DND-41 (cell line): ENCODE results near the gene TLR5.

Experiments
- CTCF ChIP-seq: IDR thresholded peaks from 2 replicates; pipeline ENCODE4 v1.5.1; 2012; ENCODE audit warnings: borderline replicate concordance, low read length, moderate library complexity, mild to moderate bottlenecking; ENCODE audit not compliant: poor library complexity, severe bottlenecking; ENCODE audit errors: extremely low read depth
- EZH2 ChIP-seq: IDR thresholded peaks from 3 replicates; pipeline ENCODE4 v1.6.1; 2012; ENCODE audit warnings: borderline replicate concordance, low read depth, mild to moderate bottlenecking, moderate library complexity, low read length, inconsistent platforms; ENCODE audit not compliant: severe bottlenecking

DNA sequence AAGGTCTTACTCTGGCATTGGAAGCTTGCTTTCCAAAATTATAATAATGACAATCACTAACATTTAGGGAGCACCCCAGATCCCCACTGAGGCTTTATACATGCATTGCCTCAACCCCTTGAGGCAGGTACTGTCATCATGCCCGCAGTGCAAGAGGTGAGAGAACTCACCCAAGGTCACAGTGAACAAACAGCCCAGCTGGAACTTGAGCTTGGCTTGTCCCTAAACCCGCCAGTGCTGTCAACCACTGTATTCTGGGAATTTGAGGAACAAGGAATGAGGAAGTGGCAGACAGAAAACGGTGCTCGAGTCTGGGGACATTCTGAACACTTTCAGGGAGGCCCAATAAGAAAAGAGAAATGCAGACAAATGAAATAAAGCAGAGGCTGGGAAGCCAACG lies 34.6 kb upstream of the TLR5 start:
- TF ChIP-seq CTCF (no peak), EZH2 (no peak)
